GM18868 (cell line): ENCODE results near the gene EMC8.
"Not testable (repeated sequence)": the region's sequence is repeated elsewhere in the genome, so short reads cannot be mapped to it uniquely, and the experiment has no call there.

Source experiments
- ATAC-seq: cut with Tn5 transposase; IDR thresholded peaks from one replicate; pipeline ENCODE4 v1.9.1; 2021; ENCODE audit warnings: mild to moderate bottlenecking, moderate library complexity; ENCODE audit not compliant: unreplicated experiment

EMC8 gene

GRCh38 chr16:85799497-85800320, at the start of gene EMC8, which contains the start of gene COX4I1:
Gene EMC8 (minus strand): TSS chr16:85799544. CDS start chr16:85799295, 249 bp downstream.
Gene COX4I1 (plus strand): TSS chr16:85799695. CDS start chr16:85801206, 1,511 bp downstream.
- ATAC-seq = peak; percentile 78

- no peak for ATAC-seq
These were observed 49.6 kb upstream of the EMC8 start for GRCh38 chr16:85848986-85849385.

- ATAC-seq = no peak
These were observed 48.6 kb upstream of the EMC8 start for GRCh38 chr16:85847681-85848601.

DNA sequence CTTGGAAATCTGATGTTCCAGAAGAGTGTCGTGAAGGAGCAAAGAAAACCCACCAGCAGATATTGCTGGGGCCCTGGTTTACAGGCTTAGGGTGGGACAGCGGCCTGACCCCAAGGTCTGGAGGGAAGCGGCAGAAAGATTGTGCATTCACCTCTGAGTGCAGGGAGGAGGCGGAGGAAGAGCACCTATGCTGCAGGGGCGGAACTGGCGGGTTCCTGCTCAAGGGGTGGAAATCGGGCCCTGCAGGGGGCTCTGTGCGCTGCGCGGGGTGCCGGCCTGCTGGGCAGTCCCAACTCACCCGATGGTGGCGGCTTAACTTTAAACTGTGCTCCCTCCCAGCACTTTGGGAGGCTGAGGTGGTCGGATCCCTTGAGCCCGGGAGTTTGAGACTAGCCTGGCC, 47.7 kb upstream of the EMC8 start:
- no peak for ATAC-seq

GRCh38 chr16:85846461-85846860, 47.1 kb upstream of the EMC8 start:
- ATAC-seq = no peak

DNA sequence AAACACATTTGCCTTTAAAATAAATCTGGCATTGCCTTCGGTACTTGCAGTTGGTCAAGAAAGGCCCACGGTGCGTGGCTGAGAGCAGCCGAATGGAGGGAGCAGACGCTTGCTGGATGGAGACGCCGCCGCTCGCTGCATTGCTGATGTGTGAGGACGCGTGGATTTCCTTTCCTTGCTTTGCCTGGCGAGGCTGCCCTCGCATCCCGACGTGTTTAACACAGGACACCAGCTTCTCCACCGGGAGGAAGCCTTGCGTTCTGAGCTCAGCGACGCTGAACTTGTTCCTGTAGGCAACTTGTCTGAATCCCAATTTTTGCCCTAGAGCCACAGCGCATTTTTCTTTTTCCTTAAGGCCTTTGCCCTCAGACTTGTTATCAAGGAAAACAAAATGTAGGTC, 45.9 kb upstream of the EMC8 start:
- ATAC-seq = no peak

- no peak for ATAC-seq
These were observed 45.4 kb upstream of the EMC8 start for GRCh38 chr16:85844786-85845185.

- no peak for ATAC-seq
These were observed 44.8 kb upstream of the EMC8 start for GRCh38 chr16:85844169-85844481.

DNA sequence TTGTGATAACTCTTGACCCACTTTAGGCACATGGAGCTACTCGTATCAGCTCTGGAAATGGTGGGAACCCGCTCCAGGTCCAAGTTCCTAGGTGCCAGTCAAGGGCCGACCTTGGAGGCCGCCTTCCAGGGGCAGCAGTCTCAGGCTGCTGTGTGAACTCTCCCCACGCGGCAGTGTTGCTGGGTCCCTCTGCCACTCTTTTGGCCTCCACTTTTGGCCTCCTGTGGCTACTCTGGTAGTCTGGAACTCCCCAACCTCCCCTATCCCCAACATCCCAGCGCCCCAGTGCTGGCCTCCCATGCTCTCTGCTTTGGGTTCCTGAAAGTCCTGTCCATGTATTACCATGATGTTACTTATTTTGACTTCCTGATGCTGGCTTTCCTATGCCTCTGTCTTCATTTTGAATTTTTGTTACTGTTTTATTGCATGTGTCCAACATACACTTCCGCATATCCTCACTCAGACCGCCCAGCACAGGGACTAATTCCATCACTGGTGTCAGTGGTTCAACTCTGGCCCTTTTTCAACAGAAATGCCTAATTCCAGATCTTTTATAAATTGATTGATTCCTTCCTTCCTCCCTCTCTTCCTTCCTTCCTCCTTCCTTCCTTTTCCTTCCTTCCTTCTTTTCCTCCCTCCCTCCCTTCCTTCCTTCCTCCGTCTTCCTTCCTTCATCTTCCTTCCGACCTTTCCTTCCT, 44.3 kb upstream of the EMC8 start:
- ATAC-seq = no peak

- ATAC-seq = no peak
These were observed 43.5 kb upstream of the EMC8 start for GRCh38 chr16:85842848-85843247.

GRCh38 chr16:85842435-85842834, 43.1 kb upstream of the EMC8 start:
- no peak for ATAC-seq

DNA sequence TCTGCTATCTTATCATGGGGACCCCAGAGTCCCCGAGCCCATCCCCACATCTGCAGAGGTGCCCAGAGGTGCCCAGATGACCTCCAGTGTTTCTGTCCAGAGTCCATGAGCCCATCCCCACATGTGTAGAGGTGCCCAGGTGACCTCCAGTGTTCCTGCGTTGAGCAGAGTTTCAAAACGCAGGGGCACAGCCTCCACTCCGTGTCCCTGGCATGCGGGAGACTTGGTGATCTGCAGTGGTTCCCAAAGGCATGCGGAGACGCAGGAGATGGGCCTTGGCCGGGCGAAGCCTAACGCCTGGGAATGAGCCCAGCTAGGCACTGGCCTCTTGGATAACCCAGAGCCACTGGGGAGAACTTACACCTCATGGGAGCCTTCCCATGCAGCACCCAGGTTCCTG, 41.5 kb upstream of the EMC8 start:
- ATAC-seq = no peak

DNA sequence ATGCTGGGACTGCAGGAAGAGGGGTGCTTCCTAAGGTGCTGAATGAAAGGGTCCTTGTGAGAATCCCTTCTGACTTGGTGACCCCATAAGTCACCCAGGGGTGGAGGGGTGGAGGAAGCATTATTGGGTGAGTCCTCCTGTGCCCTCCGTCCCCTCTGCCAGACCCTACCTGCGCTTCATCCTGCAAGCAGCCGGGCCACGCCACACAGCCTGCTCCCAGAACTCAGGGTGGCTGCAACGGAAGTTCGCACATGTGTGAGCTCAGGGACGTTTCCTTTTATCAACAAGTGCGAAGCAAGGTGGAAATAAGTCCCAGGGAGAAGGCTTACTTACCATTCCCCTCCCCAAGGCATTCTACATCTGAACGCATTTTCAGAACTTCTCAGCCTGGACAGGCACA, 41.1 kb upstream of the EMC8 start:
- ATAC-seq = no peak

DNA sequence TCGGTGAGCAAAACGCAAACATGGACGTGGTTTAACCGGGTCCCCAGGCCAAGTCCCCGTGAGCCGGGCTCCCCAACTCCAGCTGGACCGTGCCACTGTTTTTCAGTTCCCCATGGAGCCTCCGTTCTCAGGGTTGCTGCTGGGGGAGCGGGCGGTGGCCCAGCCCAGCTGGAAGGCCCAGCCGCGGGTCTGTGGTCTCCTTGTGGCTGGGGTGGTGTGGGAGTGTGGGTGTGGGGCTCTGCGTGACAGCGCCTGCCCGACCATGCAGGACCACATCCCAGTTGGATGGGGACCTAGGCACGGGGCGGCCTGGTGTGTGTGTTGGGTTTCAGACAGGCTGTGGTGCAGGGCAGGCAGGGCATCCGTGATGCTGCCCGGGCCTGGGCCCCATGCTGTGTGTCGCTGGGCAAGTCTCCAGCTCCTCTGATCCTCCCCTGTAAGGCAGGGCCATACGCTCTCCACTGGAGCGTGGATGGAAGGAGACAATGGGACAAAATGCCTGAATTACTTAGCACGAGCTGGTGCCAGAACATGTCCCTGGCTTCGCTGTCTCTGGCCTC, 40.4 kb upstream of the EMC8 start:
- ATAC-seq = no peak

GRCh38 chr16:85838876-85839585, 39.7 kb upstream of the EMC8 start:
- no peak for ATAC-seq

GRCh38 chr16:85838381-85838780, 39.0 kb upstream of the EMC8 start:
- ATAC-seq = no peak

DNA sequence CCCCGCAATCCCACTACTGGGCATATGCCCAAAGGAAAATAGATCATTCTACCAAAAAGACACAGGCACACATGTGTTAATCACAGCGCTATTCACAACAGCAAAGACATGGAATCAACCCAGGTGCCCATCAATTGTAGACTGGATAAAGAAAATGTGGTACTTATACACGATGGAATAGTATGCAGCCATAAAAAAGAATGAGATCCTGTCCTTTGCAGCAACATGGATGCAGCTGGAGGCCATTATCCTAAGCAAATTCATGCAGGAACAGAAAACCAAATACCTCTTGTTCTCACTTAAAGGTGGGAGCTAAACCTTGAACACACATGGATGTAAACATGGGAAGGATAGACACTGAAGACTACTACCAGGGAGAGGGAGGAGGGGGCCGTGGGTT, 38.3 kb upstream of the EMC8 start:
- not testable (repeated sequence) for ATAC-seq

GRCh38 chr16:85836706-85837582, 37.6 kb upstream of the EMC8 start:
- ATAC-seq = no peak

GRCh38 chr16:85835956-85836705, 36.8 kb upstream of the EMC8 start:
- ATAC-seq = no peak
